Measurements from ENCODE around the gene GALNT9. TPM values are rescaled to one million over a fixed set of nuclear protein-coding genes. Genes with fewer than 3 reads are reported as not detected.

GALNT9 gene
- total RNA-seq, 4 donors from 2014 or later: 0.17 to 0.58 (median 0.46) TPM

GRCh38 chr12:132279184-132279889 is 50.1 kb downstream of the GALNT9 start:
- DNase-seq (ENCODE audit: extremely low spot score): no peak
- Histone ChIP-seq H3K9me3 (no peaks in the 10 kb centered on the region), H3K27ac (replicated peaks in 1 of 4) (no peak overlapping the region), H3K36me3 (no peaks in the 10 kb centered on the region), H3K4me1 (peaks cover 0 to 11% (median 10%) of the 10 kb centered on the region in 4 donors), H3K4me3 (no peak overlapping the region), H3K27me3 (peaks cover 0 to 92% (median 28%) of the 10 kb centered on the region in 4 donors)
- WGBS: 65% methylated on average over 12 of the region's 18 CpGs
- TF ChIP-seq POLR2A (IDR thresholded peaks at IDR 0.05; ENCODE audit: low read depth): no peak
- no peak for TF ChIP-seq EP300 (IDR thresholded peaks at IDR 0.05)
- TF ChIP-seq CTCF (IDR thresholded peaks at IDR 0.05): no peak
- TF ChIP-seq POLR2AphosphoS5 (IDR thresholded peaks at IDR 0.05): no peak
- intact Hi-C loops (cut with DNase I): no loop called here

- 77% methylated on average over 26 of the region's 38 CpGs for WGBS
- Histone ChIP-seq H3K4me3 (no peak overlapping the region), H3K27ac (replicated peaks in 1 of 4) (no peak overlapping the region), H3K9me3 (no peaks in the 10 kb centered on the region), H3K36me3 (no peaks in the 10 kb centered on the region), H3K27me3 (peaks cover 0 to 100% (median 28%) of the 10 kb centered on the region in 4 donors), H3K4me1 (peaks cover 0 to 11% (median 10%) of the 10 kb centered on the region in 4 donors)
- TF ChIP-seq POLR2A (IDR thresholded peaks at IDR 0.05; ENCODE audit: low read depth) (no peak), EP300 (IDR thresholded peaks at IDR 0.05) (no peak), CTCF (IDR thresholded peaks at IDR 0.05) (no peak), POLR2AphosphoS5 (IDR thresholded peaks at IDR 0.05) (no peak)
- intact Hi-C loops (cut with DNase I): no loop called here
- DNase-seq (ENCODE audit: extremely low spot score): no peak
These were observed 50.8 kb downstream of the GALNT9 start for GRCh38 chr12:132278401-132279183.

GRCh38 chr12:132277949-132278348 is 51.4 kb downstream of the GALNT9 start:
- WGBS: 32% methylated on average over 11 of the region's 12 CpGs
- no peak overlapping the region for H3K27ac ChIP-seq (replicated peaks in 1 of 4)
- peaks cover 0 to 100% (median 28%) of the 10 kb centered on the region in 4 donors for H3K27me3 ChIP-seq
- H3K4me1 ChIP-seq: peaks cover 0 to 11% (median 10%) of the 10 kb centered on the region in 4 donors
- no peak for TF ChIP-seq EP300 (IDR thresholded peaks at IDR 0.05)
- TF ChIP-seq POLR2A (IDR thresholded peaks at IDR 0.05; ENCODE audit: low read depth): no peak
- TF ChIP-seq POLR2AphosphoS5 (IDR thresholded peaks at IDR 0.05): no peak
- no peak for DNase-seq (ENCODE audit: extremely low spot score)
- no peaks in the 10 kb centered on the region for H3K36me3 ChIP-seq
- intact Hi-C loops (cut with DNase I): no loop called here
- H3K4me3 ChIP-seq: no peak overlapping the region
- no peaks in the 10 kb centered on the region for H3K9me3 ChIP-seq

GRCh38 chr12:132277374-132277941 is 51.9 kb downstream of the GALNT9 start:
- H3K36me3 ChIP-seq: no peaks in the 10 kb centered on the region
- 41% methylated on average over 19 of the region's 31 CpGs for WGBS
- H3K4me3 ChIP-seq: no peak overlapping the region
- peaks cover 0 to 99% (median 28%) of the 10 kb centered on the region in 4 donors for H3K27me3 ChIP-seq
- no peak for DNase-seq (ENCODE audit: extremely low spot score)
- no peak overlapping the region for H3K27ac ChIP-seq (replicated peaks in 1 of 4)
- intact Hi-C loops (cut with DNase I): no loop called here
- peaks cover 0 to 11% (median 10%) of the 10 kb centered on the region in 4 donors for H3K4me1 ChIP-seq
- TF ChIP-seq POLR2AphosphoS5 (IDR thresholded peaks at IDR 0.05): no peak
- no peak for TF ChIP-seq CTCF (IDR thresholded peaks at IDR 0.05)
- no peak for TF ChIP-seq POLR2A (IDR thresholded peaks at IDR 0.05; ENCODE audit: low read depth)
- TF ChIP-seq EP300 (IDR thresholded peaks at IDR 0.05): no peak
- H3K9me3 ChIP-seq: no peaks in the 10 kb centered on the region
